Spinal cord (tissue), 10 donors: Measurements from ENCODE around the gene MARCHF10. TPM values are rescaled to one million over a fixed set of nuclear protein-coding genes. Genes with fewer than 3 reads are reported as not detected.

Experiments
- DNase-seq, 6 donors: peaks; one replicate each; pipeline versions ENCODE4 v3.0.0 to v3.0.0-alpha.2; 2013 to 2015; ENCODE audit warnings: low spot score in 6 of 6, low read depth in 4 of 6
- H3K27ac ChIP-seq: one replicate; pipeline ENCODE4 v1.5.1; 2013; ENCODE audit warnings: low read depth, low read length, control low read depth
- H3K27me3 ChIP-seq: one replicate; pipeline ENCODE4 v1.6.1; 2013; ENCODE audit warnings: low read length; ENCODE audit not compliant: control insufficient read depth, insufficient read depth
- H3K36me3 ChIP-seq: one replicate; pipeline ENCODE4 v1.6.1; 2013; ENCODE audit warnings: low read length; ENCODE audit not compliant: control insufficient read depth, insufficient read depth
- H3K4me1 ChIP-seq: one replicate; pipeline ENCODE4 v1.6.1; 2013; ENCODE audit warnings: low read length; ENCODE audit not compliant: control insufficient read depth, insufficient read depth
- H3K4me3 ChIP-seq: one replicate; pipeline ENCODE4 v1.5.1; 2013; ENCODE audit warnings: low read depth, low read length, control low read depth
- H3K9me3 ChIP-seq: one replicate; pipeline ENCODE4 v1.6.1; 2013; ENCODE audit warnings: low read length; ENCODE audit not compliant: control insufficient read depth, insufficient read depth
- WGBS: methylation state at CpG from one replicate; pipeline ENCODE4 v1.1.5; 2013; ENCODE audit warnings: missing lambda C conversion rate; ENCODE audit not compliant: insufficient coverage; 5-methylcytosine and 5-hydroxymethylcytosine counted together
- polyA plus RNA-seq, 2 donors: library from polyadenylated mRNA; unstranded; fragments of 120-200 nt; gene quantifications; one replicate each; pipeline ENCODE4 v1.2.1, GENCODE V29; 2013; ENCODE audit not compliant: insufficient read length in 2 of 2
- total RNA-seq, 2 donors: library from RNA; depleted of rRNA in 1 of 2; stranded (reverse); fragments of 120-200 nt in 1 of 2; fragments of >200 nt in 1 of 2; gene quantifications; one replicate each; pipeline versions ENCODE4 v1.2.3 to v1.2.4, GENCODE V29; 2013 to 2014
- donor health status: healthy.

Gene MARCHF10
- total and polyA plus RNA-seq, 4 donors = 0.59 to 3.6 (median 2.6) TPM

GRCh38 chr17:62678214-62678919 lies 129.7 kb downstream of the MARCHF10 start:
- no peak for DNase-seq
- Histone ChIP-seq H3K27me3 (no peaks in the 10 kb centered on the region), H3K27ac (no peak overlapping the region), H3K4me1 (peaks cover 62% of the 10 kb centered on the region), H3K9me3 (no peaks in the 10 kb centered on the region), H3K4me3 (no peak overlapping the region), H3K36me3 (peaks cover 51% of the 10 kb centered on the region)
- WGBS = 83% methylated on average over 10 of the region's 10 CpGs

- Histone ChIP-seq H3K36me3 (peaks cover 50% of the 10 kb centered on the region), H3K4me3 (no peak overlapping the region), H3K4me1 (peaks cover 62% of the 10 kb centered on the region), H3K27me3 (no peaks in the 10 kb centered on the region), H3K9me3 (no peaks in the 10 kb centered on the region), H3K27ac (no peak overlapping the region)
- DNase-seq = no peak
- 93% methylated on average over 11 of the region's 18 CpGs for WGBS
These were observed 131.0 kb downstream of the MARCHF10 start for GRCh38 chr17:62676952-62677596.

DNA sequence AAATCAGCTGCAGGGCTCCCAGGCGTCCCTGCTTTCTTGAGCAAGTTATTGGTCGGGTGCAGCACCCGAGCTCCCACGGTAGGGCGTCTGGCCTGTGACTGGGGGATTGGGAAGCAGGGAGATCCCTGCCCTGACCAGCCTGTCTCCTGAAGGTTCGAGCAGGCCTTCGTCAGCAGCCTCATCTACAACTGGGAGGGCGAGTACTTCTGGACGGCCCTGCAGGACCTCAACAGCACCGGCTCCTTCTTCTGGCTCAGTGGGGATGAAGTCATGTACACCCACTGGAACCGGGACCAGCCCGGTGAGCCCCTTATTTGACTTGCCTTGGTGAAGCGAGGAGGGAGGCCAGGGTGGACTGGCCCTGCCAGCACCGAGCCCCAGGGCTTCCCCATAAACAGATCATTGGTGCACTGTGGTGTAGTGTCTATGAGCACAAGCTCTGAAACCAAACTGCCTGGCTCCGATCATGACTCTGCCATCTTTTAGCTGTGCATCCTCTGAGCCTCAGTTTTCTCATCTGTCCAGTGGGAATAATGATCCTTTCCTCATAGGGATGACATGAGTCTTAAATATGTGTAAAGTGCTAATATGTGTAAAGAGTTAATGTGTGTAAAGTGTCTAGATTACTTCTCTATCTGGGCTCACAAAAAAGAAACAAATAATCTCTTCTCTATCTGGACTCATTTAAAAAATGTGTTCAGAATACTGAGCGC lies 131.7 kb downstream of the MARCHF10 start:
- 97% methylated on average over 15 of the region's 16 CpGs for WGBS
- DNase-seq = no peak
- H3K4me3 ChIP-seq = no peak overlapping the region

GRCh38 chr17:62675701-62676100 lies 132.4 kb downstream of the MARCHF10 start:
- H3K36me3 ChIP-seq = peaks cover 45% of the 10 kb centered on the region
- peaks cover 53% of the 10 kb centered on the region for H3K4me1 ChIP-seq
- no peaks in the 10 kb centered on the region for H3K9me3 ChIP-seq
- DNase-seq = no peak
- no peaks in the 10 kb centered on the region for H3K27me3 ChIP-seq
- no peak overlapping the region for H3K4me3 ChIP-seq
- WGBS = 71% methylated on average over 4 of the region's 4 CpGs
- peak overlapping the region; percentile 8 for H3K27ac ChIP-seq

More for the DNA sequence above, 131.7 kb downstream of the MARCHF10 start:
- Histone ChIP-seq H3K9me3 (no peaks in the 10 kb centered on the region), H3K27ac (no peak overlapping the region), H3K27me3 (no peaks in the 10 kb centered on the region), H3K4me1 (peaks cover 58% of the 10 kb centered on the region), H3K36me3 (peaks cover 50% of the 10 kb centered on the region)

- no peaks in the 10 kb centered on the region for H3K27me3 ChIP-seq
- peak overlapping the region; percentile 8 for H3K27ac ChIP-seq
- WGBS = 25% methylated on average over 7 of the region's 12 CpGs
- no peaks in the 10 kb centered on the region for H3K9me3 ChIP-seq
- peak in 4 of 6 donors; percentile 76 to 92 (median 88) for DNase-seq
- peaks cover 43% of the 10 kb centered on the region for H3K36me3 ChIP-seq
- peaks cover 55% of the 10 kb centered on the region for H3K4me1 ChIP-seq
- H3K4me3 ChIP-seq = no peak overlapping the region
These were observed 132.9 kb downstream of the MARCHF10 start for GRCh38 chr17:62675260-62675659.

GRCh38 chr17:62674841-62675240 lies 133.3 kb downstream of the MARCHF10 start:
- 54% methylated on average over 3 of the region's 3 CpGs for WGBS
- H3K27ac ChIP-seq = peak overlapping the region; percentile 8

DNA sequence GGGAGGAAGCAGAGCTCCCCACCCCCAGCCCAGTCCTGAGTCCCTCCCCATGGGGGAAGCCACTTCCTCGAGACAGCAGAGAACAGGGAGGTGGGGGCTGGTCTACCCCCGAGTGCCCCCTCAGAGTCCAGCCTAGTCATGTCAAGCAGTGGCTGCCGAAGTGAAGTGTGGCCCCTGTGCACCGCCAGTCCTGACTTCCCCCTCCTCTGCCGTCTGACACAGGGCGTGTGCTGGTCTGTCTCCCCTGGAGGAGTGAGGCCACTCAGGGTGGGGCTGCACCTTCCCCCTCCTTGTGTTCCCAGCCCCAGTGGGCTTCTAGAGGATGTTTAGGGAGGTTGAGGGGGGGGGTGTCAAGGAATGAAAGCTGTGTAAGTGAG lies 133.8 kb downstream of the MARCHF10 start:
- Histone ChIP-seq H3K27me3 (no peaks in the 10 kb centered on the region), H3K36me3 (peaks cover 40% of the 10 kb centered on the region), H3K9me3 (no peaks in the 10 kb centered on the region), H3K4me3 (no peak overlapping the region), H3K27ac (peak overlapping the region; percentile 8), H3K4me1 (peaks cover 61% of the 10 kb centered on the region)
- no peak for DNase-seq
- WGBS = 82% methylated on average over 3 of the region's 6 CpGs

More at GRCh38 chr17:62674841-62675240, 133.3 kb downstream of the MARCHF10 start:
- Histone ChIP-seq H3K4me1 (peaks cover 59% of the 10 kb centered on the region), H3K27me3 (no peaks in the 10 kb centered on the region), H3K9me3 (no peaks in the 10 kb centered on the region), H3K4me3 (no peak overlapping the region), H3K36me3 (peaks cover 43% of the 10 kb centered on the region)
- no peak for DNase-seq

DNA sequence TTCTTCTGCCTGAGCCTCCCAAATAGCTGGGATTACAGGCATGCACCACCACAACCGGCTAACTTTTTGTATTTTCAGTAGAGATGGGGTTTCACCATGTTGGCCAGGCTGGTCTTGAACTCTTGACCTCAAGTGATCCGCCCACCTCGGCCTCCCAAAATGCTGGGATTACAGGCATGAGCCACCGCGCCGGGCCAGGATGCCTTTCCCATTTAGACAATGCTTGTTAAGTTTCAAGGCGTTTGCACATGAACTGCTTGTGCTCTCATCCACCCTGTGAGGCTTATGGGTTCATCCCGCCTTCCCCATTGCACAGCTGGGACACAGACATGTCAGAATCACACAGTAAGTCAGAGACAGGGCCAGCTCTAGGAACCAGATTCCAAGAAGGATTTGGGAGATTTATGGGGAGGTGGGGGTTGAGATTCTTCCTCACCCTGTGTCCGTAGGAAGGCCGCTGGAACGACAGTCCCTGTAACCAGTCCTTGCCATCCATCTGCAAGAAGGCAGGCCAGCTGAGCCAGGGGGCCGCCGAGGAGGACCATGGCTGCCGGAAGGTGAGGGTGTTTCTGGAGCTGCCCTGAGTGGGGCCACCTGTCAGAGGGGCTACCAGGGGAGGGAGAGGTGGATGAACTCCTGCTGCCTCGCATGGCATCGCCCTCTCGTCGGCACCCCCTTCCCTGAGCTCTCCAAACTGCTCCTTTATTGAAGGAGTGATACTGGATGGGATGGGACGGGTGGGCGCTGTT lies 134.3 kb downstream of the MARCHF10 start:
- peaks cover 61% of the 10 kb centered on the region for H3K4me1 ChIP-seq
- no peak overlapping the region for H3K27ac ChIP-seq
- no peak for DNase-seq
- peaks cover 40% of the 10 kb centered on the region for H3K36me3 ChIP-seq
- H3K9me3 ChIP-seq = no peaks in the 10 kb centered on the region
- 80% methylated on average over 13 of the region's 20 CpGs for WGBS
- no peaks in the 10 kb centered on the region for H3K27me3 ChIP-seq
- H3K4me3 ChIP-seq = no peak overlapping the region

DNA sequence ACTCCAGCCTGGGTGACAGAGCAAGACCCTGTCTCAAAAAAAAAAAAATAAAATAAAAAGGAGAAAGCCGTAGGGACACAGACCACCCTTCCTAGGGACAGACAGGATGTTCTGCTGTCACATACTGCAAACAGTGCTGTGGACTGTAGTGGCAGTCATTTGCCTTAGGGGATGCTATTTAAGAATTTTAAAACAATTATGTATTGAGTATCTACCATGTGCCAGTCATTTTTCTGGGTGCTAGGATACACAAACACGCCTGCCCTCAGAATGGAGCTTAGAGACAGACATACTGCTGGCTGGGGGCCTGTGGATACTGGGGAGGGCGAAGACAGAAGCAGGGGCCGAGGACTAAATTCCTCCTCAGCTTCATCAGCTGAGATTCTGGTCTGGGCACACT lies 135.2 kb downstream of the MARCHF10 start:
- H3K36me3 ChIP-seq = peaks cover 34% of the 10 kb centered on the region
- peaks cover 56% of the 10 kb centered on the region for H3K4me1 ChIP-seq
- no peak for DNase-seq
- no peak overlapping the region for H3K4me3 ChIP-seq
- no peaks in the 10 kb centered on the region for H3K9me3 ChIP-seq
- WGBS = 93% methylated on average over 3 of the region's 4 CpGs
- no peaks in the 10 kb centered on the region for H3K27me3 ChIP-seq
- no peak overlapping the region for H3K27ac ChIP-seq
